HK-2 (cell line): ENCODE results near the gene BTAF1.
"Not testable (repeated sequence)": the region's sequence is repeated elsewhere in the genome, so short reads cannot be mapped to it uniquely, and the experiment has no call there.

Experiments used
- DNase-seq: peaks from one replicate; pipeline ENCODE4 v3.0.0-alpha.2; 2018; ENCODE audit not compliant: unreplicated experiment

BTAF1 gene

GRCh38 chr10:91923371-91924211 lies at the start of gene BTAF1:
Gene BTAF1 (plus strand): TSS chr10:91923770. CDS start chr10:91924077, 307 bp downstream.
- peak; percentile 94 for DNase-seq

- no peak for DNase-seq
These were observed 48.4 kb upstream of the BTAF1 start for GRCh38 chr10:91875156-91875555.

- DNase-seq, result no peak
These were observed 47.8 kb upstream of the BTAF1 start for GRCh38 chr10:91875779-91876178.

GRCh38 chr10:91879515-91880170 lies 43.9 kb upstream of the BTAF1 start:
- DNase-seq, result no peak

GRCh38 chr10:91880310-91880709 lies 43.3 kb upstream of the BTAF1 start:
- DNase-seq, result no peak

GRCh38 chr10:91883549-91884444 lies 39.8 kb upstream of the BTAF1 start:
- no peak for DNase-seq

GRCh38 chr10:91884536-91884935 lies 39.0 kb upstream of the BTAF1 start:
- DNase-seq, result no peak

GRCh38 chr10:91885362-91886079 lies 38.0 kb upstream of the BTAF1 start:
- DNase-seq, result no peak

- DNase-seq, result no peak
These were observed 36.7 kb upstream of the BTAF1 start for GRCh38 chr10:91886954-91887271.

- DNase-seq, result peak; percentile 15
These were observed 36.1 kb upstream of the BTAF1 start for GRCh38 chr10:91887272-91888076.

- DNase-seq, result no peak
These were observed 32.2 kb upstream of the BTAF1 start for GRCh38 chr10:91891125-91892001.

GRCh38 chr10:91893051-91893450 lies 30.5 kb upstream of the BTAF1 start:
- no peak for DNase-seq

GRCh38 chr10:91894261-91894685 lies 29.3 kb upstream of the BTAF1 start:
- DNase-seq, result not testable (repeated sequence)

- DNase-seq, result no peak
These were observed 27.3 kb upstream of the BTAF1 start for GRCh38 chr10:91896212-91896756.

- DNase-seq, result no peak
These were observed 26.1 kb upstream of the BTAF1 start for GRCh38 chr10:91897421-91897820.

GRCh38 chr10:91901784-91902677 lies 21.5 kb upstream of the BTAF1 start:
- DNase-seq, result peak; percentile 21

GRCh38 chr10:91907033-91907594 lies 16.5 kb upstream of the BTAF1 start:
- no peak for DNase-seq

- no peak for DNase-seq
These were observed 15.6 kb upstream of the BTAF1 start for GRCh38 chr10:91907914-91908336.
